ENCODE measurements around the gene ATRNL1. TPM values are rescaled to one million over a fixed set of nuclear protein-coding genes. Genes with fewer than 3 reads are reported as not detected.

ATRNL1 gene
- total and polyA plus RNA-seq, 2 of the 8 experiments (the other 6 are each of a cell fraction or from before 2014, with no cell fraction given) = 5.1 to 17.6 TPM

DNA sequence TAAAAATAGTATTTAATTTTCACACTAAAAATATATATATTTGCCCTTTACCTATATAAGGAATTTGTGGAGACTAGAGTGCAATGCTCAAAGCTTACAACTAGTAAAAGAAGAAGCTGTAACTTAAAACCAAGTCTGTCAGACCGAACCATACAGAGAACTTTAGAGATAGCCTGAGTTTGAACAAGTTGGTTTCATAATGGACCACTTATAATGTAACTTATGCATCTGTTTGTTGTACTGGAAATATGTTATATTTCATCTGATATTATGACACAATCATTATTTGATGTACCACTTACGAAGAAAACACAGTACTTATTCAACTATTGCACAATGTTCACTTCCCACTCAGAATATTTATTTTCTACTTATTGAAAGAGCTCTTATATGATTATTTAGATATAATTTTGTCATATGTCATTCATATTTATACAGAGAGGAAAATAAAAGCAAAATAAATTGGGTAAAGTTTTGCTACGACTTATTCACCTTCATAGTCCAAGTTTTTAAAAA lies 462.8 kb downstream of the ATRNL1 start (continued):
- no peak for TF ChIP-seq SRF (IDR thresholded peaks at IDR 0.05; ENCODE audit: low read depth, low read length)
- no peak for TF ChIP-seq BCL11A (IDR thresholded peaks at IDR 0.05; ENCODE audit: low read depth in 2 of 2, low read length in 2 of 2)
- no peak for TF ChIP-seq SIRT6 (IDR thresholded peaks at IDR 0.05; ENCODE audit: low read length)
- TF ChIP-seq CREB1 (IDR thresholded peaks at IDR 0.05) = no peak

Data from H1 (cell line).